Activated CD8-positive, alpha-beta memory T cell treated with anti-CD3 and anti-CD28 coated beads, Interleukin-2, amount 50 U/mL, for 1 hour (primary cell): Measurements from ENCODE around the gene MACF1.

Experiments
- DNase-seq: peaks from one replicate; pipeline ENCODE4 v3.0.0-alpha.2; 2020; ENCODE audit errors: extremely low read depth

Gene MACF1

GRCh38 chr1:39348278-39348677 is 143.8 kb downstream of the MACF1 start:
- DNase-seq: no peak

DNA sequence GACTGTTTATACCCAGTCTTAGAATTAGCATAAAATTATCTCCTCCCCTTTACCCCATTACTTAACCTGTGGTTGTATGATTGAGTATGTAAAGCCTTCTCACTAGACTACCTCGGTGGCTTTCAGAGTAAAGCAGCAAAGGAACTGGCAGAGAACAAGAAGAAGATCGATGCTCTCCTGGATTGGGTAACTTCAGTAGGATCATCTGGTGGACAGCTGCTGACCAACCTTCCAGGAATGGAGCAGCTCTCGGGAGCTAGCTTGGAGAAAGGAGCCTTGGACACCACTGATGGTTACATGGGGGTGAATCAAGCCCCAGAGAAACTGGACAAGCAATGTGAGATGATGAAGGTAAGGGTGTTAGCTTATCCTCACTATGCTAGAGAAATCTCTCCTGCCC is 148.4 kb downstream of the MACF1 start:
- DNase-seq: no peak

DNA sequence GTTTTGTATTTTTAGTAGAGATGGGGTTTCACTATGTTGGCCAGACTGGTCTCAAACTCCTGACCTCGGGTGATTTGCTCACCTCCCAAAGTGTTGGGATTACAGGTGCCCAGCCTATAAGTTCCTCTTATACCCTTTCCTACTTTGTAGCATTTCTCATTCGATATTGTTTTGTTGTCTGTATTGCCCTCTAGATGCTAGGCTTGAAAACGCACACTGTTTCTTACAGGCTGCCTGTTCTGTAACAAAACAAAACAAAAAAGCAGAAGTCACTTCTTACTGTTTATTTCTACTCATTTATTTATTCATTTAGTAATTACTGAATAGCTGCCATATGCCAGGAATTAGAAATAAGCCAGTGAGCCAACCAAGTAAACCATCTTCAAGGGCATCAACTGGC is 150.1 kb downstream of the MACF1 start:
- no peak for DNase-seq

DNA sequence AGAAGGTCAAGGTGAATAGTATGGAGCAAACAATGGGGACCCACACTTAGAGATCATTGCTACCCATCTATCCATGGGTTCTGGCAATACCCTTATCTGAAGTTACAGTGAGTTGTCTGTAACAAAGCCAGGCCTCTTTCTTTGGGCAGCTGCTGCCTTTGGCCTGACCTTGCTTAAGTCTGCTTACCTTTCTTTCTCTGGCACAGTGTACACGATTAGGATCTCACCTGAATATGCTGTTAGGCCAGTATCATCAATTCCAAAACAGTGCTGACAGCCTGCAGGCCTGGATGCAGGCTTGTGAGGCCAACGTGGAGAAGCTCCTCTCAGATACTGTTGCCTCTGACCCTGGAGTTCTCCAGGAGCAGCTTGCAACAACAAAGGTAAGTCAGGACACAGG is 154.0 kb downstream of the MACF1 start:
- no peak for DNase-seq

DNA sequence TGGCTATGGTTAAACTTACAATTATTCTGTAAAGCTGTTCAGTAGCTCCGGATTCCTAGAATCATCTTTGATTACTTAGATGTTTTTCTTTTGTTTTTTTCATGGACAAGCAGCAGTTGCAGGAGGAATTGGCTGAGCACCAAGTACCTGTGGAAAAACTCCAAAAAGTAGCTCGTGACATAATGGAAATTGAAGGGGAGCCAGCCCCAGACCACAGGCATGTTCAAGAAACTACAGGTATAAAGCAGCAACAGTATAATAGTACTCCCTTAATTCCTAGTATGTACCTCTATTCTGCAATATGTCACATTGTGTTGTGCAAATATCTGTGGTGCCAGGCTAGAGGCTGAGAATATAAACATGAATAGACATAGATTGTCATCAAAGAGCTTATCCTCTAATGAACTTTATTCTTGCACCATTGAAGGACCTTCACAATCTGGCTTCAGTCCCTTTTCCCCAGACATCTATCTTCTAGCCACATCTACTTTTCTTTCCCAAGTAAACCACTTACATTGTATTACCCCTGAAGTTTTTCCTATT is 154.6 kb downstream of the MACF1 start:
- DNase-seq: no peak

DNA sequence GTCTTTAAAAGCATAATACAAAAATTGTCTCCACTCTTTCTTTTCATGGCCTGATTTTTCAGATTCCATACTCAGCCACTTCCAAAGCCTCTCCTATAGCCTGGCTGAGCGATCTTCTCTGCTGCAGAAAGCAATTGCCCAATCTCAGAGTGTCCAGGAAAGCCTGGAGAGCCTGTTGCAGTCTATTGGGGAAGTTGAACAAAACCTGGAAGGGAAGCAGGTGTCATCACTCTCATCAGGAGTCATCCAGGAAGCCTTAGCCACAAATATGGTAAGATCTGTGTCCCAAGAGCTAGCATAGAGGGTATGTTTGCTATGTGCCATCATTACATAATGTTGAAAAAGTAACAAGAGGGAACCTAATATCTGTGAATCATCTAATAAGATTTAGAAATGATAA is 156.2 kb downstream of the MACF1 start:
- no peak for DNase-seq

DNA sequence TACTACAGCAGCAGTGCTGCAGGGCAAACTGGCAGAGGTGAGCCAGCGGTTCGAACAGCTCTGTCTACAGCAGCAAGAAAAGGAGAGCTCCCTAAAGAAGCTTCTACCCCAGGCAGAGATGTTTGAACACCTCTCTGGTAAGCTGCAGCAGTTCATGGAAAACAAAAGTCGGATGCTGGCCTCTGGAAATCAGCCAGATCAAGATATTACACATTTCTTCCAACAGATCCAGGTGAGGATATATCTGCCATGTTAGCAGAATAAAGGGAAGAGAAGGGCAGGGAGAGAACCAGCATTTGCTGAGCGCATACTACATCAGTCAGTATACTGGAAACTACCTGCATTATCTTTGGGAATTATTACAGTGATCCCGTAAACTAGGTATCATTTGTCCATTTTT is 157.0 kb downstream of the MACF1 start:
- DNase-seq: no peak

DNA sequence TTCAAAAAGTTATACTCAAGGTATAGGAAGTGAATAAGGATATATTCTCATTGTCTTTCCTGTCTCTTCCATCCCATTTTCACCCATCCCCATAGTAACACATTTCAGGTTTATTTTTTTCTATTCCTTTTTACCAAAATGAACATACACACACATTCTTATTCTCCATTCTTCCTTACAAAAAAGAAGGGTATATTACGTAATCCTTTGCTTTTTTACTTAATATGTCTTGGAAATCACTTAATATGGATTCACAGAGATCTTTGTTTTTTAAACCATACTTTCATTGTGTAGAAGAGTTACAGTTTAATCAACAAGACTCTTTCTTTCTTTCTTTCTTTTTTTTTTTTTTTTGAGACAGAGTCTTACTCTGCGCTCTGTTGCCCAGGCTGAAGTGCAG is 158.8 kb downstream of the MACF1 start:
- DNase-seq: no peak

- DNase-seq: no peak
These were observed 163.6 kb downstream of the MACF1 start for GRCh38 chr1:39368045-39368444.

DNA sequence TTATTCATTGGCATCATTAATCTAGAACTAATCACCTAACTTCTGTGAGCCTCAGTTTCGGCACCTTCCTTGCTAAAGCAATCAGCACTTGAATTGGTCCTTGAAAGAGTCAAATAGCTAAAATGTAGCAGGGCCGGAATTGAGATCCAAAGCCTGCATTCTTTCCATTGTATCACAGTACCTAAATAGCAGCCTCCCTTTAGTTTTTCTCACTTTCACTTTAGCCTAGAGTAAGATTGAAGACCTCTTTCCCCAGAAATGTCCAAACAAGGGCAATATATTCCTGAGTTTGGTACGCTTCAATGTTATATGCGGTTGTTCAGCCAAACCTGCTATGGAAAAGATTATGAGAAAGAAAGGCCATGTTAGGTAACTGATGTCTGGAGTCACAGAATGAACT is 165.1 kb downstream of the MACF1 start:
- no peak for DNase-seq

GRCh38 chr1:39370602-39371001 is 166.1 kb downstream of the MACF1 start:
- no peak for DNase-seq

DNA sequence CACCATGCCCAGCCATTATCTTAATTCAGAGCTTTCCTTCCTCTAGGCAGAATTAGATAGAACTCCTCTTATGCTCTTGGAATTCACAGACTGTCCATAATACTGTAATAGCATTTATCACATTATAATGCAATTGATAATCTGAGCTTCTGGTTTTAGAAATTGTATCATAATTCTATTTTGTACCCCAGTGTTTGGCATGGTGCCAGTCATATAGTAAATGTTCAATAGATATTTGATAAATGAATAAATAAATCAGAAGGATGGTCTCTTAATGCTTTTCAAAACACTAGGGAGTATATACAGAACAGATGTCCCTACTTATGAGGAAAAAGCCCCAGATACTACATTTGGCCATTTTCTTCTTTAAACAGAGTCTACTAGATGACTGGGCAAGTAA is 167.6 kb downstream of the MACF1 start:
- DNase-seq: no peak

- DNase-seq: no peak
These were observed 172.2 kb downstream of the MACF1 start for GRCh38 chr1:39376656-39377055.

DNA sequence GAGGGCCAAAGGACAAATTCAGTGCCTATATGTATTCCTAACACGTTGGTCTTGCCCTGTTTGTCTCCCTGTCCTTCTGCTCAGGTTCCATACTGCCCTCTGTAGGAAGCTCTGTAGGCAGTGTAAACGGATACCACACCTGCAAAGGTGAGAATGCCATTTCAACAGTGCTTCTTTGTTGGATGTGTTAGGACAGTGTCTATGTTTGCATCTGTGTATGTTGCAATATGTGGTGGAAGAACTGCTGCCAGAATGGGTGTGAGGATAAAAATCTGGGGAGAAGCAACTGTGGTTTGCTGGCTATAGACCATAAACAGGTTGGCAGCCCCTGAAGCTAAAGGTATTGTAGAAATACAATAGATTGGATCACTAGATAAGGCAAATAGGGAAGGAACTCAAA is 173.9 kb downstream of the MACF1 start:
- DNase-seq: no peak

DNA sequence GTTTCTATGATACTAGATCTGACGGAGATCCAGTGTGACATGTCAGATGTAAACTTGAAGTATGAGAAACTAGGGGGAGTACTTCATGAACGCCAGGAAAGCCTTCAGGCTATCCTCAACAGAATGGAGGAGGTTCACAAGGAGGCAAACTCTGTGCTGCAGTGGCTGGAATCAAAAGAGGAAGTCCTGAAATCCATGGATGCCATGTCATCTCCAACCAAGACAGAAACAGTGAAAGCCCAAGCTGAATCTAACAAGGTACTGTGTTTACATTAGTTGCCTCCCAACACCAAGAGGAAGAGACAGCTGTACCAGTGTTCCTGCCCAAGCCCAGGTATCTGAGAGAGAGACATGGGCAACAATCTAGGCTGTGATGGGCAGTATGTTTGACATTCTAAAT is 174.7 kb downstream of the MACF1 start:
- no peak for DNase-seq

- DNase-seq: no peak
These were observed 175.5 kb downstream of the MACF1 start for GRCh38 chr1:39380036-39380435.

GRCh38 chr1:39381839-39382238 is 177.3 kb downstream of the MACF1 start:
- DNase-seq: no peak

- no peak for DNase-seq
These were observed 179.8 kb downstream of the MACF1 start for GRCh38 chr1:39384305-39384704.

DNA sequence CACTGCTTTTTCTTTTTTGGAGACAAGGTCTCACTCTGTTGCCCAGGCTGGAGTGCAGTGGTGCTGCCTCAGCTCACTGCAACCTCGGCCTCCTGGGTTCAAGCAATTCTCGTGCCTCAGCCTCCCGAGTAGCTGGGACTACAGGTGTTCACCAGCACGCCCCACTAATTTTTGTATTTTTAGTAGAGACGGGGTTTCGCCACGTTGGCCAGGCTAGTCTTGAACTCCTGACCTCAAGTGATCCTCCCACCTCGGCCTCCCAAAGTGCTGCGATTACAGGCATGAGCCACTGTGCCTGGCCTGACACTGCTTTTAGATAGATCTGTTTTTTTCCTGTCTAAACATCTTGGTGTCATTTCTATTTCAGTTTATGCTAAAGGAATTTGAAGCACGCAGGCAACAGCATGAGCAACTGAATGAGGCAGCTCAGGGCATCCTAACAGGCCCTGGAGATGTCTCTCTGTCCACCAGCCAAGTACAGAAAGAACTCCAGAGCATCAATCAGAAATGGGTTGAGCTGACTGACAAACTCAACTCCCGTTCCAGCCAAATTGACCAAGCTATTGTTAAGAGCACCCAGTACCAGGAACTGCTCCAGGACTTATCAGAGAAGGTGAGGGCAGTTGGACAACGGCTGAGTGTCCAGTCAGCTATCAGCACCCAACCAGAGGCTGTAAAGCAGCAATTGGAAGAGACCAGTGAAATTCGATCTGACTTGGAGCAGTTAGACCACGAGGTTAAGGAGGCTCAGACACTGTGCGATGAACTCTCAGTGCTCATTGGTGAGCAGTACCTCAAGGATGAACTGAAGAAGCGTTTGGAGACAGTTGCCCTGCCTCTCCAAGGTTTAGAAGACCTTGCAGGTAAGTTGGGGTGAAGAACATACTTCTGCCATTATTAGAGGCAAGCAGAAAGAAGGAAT is 180.8 kb downstream of the MACF1 start:
- no peak for DNase-seq

GRCh38 chr1:39386997-39387396 is 182.5 kb downstream of the MACF1 start:
- DNase-seq: no peak

- DNase-seq: no peak
These were observed 183.0 kb downstream of the MACF1 start for GRCh38 chr1:39387452-39387851.

GRCh38 chr1:39391691-39392679 is 187.5 kb downstream of the MACF1 start:
- no peak for DNase-seq
